Vagina (tissue), 2 donors: ENCODE measurements around the gene ZNF644. TPM values are rescaled to one million over a fixed set of nuclear protein-coding genes. Genes with fewer than 3 reads are reported as not detected.

Experiments used
- DNase-seq, 2 donors: peaks; one replicate each; pipeline ENCODE4 v3.0.0-alpha.2; 2017; ENCODE audit errors: extremely low spot score in 2 of 2
- H3K27ac ChIP-seq: fragments of 200-600 bp; sonication (generic); one replicate; pipeline ENCODE4 v1.5.1; 2019
- H3K27me3 ChIP-seq: fragments of 200-600 bp; sonication (generic); one replicate; pipeline ENCODE4 v1.5.1; 2019
- H3K36me3 ChIP-seq, 2 donors: fragments of 200-600 bp; sonication (generic); one replicate each; pipeline ENCODE4 v1.5.1; 2017 to 2019
- H3K4me1 ChIP-seq: fragments of 200-600 bp; sonication (generic); one replicate; pipeline ENCODE4 v1.5.1; 2019
- H3K4me3 ChIP-seq, 2 donors: fragments of 200-600 bp; sonication (generic); 1 replicate in 1 of 2; 2 replicates in 1 of 2; pipeline ENCODE4 v1.5.1; 2016 to 2019
- H3K9me3 ChIP-seq: fragments of 200-600 bp; sonication (generic); one replicate; pipeline ENCODE4 v1.5.1; 2019
- POLR2A ChIP-seq, 2 donors: fragments of 450-650 bp; IDR thresholded peaks; one replicate each; pipeline ENCODE4 v1.6.1; 2017; ENCODE audit warnings: antibody characterized with exemption in 2 of 2, mild to moderate bottlenecking in 2 of 2, moderate library complexity in 2 of 2
- POLR2AphosphoS5 ChIP-seq, 2 donors: sonication (generic); formaldehyde crosslinking; IDR thresholded peaks; one replicate each; pipeline ENCODE4 v1.9.0; 2017; ENCODE audit warnings: antibody characterized with exemption in 2 of 2, mild to moderate bottlenecking in 2 of 2, low read depth in 1 of 2; ENCODE audit not compliant: insufficient read depth in 1 of 2
- intact Hi-C: fragments of 100-400 bp; cut with DNase I; formaldehyde crosslinking; loops from one replicate; pipeline ENCODE4 v1.15.1; 2023
- total RNA-seq: library from RNA; depleted of rRNA; stranded (reverse); fragments of >200 nt; gene quantifications from one replicate; pipeline ENCODE4 v1.2.3, GENCODE V29; 2016
- TF ChIP-seq, protein P1 (sequence below), 3 experiments: fragments of 450-650 bp in 2 of 3; fragments of 200-600 bp in 1 of 3; sonication (generic) in 1 of 3; IDR thresholded peaks; one replicate each; pipeline ENCODE4 v1.5.1; 2017 to 2019; ENCODE audit warnings: antibody characterized with exemption in 3 of 3, mild to moderate bottlenecking in 2 of 3, moderate library complexity in 2 of 3

Gene ZNF644
- total RNA-seq, 1 donor from 2014 or later = 57.9 TPM

DNA sequence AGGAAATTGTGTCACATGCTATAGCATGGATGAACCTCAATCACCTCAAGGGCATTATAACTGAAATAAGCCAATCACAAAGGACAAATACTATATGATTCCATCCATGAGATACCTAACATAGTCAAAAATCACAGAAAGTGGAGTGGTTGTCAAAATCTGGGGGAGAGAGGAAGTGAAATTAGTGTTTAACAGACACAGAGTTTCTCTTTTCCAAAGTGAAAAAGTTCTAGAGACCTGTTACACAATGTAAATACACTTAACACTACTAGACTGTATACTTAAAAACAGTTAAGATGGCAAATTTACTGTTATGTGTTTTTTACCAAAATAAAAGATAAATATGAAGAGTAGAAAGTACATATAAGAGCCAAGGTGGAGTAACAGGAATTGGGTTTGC lies 31.8 kb downstream of the ZNF644 start:
- intact Hi-C loops = no loop called here
- no peaks in the 10 kb centered on the region for H3K9me3 ChIP-seq
- no peak for TF ChIP-seq POLR2A (IDR thresholded peaks at IDR 0.05)
- TF ChIP-seq, protein P1, sequence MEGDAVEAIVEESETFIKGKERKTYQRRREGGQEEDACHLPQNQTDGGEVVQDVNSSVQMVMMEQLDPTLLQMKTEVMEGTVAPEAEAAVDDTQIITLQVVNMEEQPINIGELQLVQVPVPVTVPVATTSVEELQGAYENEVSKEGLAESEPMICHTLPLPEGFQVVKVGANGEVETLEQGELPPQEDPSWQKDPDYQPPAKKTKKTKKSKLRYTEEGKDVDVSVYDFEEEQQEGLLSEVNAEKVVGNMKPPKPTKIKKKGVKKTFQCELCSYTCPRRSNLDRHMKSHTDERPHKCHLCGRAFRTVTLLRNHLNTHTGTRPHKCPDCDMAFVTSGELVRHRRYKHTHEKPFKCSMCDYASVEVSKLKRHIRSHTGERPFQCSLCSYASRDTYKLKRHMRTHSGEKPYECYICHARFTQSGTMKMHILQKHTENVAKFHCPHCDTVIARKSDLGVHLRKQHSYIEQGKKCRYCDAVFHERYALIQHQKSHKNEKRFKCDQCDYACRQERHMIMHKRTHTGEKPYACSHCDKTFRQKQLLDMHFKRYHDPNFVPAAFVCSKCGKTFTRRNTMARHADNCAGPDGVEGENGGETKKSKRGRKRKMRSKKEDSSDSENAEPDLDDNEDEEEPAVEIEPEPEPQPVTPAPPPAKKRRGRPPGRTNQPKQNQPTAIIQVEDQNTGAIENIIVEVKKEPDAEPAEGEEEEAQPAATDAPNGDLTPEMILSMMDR (IDR thresholded peaks at IDR 0.05) = no peak
- TF ChIP-seq POLR2AphosphoS5 (IDR thresholded peaks at IDR 0.05; ENCODE audit: insufficient read depth in 1 of 2, low read depth in 1 of 2) = no peak
- H3K27me3 ChIP-seq = no peaks in the 10 kb centered on the region
- no peak for DNase-seq
- H3K36me3 ChIP-seq = no peaks in the 10 kb centered on the region
- no peak overlapping the region for H3K4me3 ChIP-seq
- H3K4me1 ChIP-seq = peaks cover 11% of the 10 kb centered on the region
- H3K27ac ChIP-seq = no peak overlapping the region

DNA sequence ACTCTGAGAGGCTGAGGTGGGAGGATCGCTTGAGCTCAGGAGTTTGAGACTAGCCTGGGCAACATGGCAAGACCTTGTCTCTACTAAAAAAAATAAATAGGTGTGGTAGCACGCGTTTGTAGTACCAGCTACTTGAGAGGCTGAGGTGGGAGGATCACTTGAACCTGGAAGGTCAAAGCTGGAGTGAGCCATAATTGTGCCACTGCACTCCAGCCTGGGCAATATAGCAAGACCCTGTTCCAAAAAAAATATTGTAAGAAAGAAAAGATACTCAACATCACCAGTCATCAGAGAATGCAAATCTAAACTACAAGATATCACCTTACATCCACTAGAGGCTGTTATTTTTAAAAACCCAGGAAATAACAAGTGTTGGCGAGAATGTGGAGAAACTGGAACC lies 32.5 kb downstream of the ZNF644 start:
- no peak overlapping the region for H3K27ac ChIP-seq

DNA sequence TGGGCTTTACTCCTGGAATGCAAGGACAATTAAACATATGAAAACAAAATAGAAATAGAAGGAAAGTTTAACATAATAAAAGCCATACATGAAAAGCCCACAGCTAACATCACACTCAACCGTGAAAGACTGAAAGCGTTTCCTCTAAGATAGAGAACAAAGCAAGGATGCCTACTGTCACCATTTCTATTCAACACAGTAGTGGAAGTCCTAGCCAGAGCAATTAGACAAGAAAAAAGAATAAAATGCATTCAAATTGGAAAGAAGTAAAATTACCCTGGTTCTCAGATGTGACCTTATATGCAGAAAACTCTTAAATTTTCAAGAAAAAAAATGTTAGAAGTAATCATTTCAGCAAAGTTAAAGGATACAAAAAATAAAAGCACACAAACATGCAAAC lies 34.0 kb downstream of the ZNF644 start:
- TF ChIP-seq, protein P1 (IDR thresholded peaks at IDR 0.05) = no peak
- no peak for TF ChIP-seq POLR2AphosphoS5 (IDR thresholded peaks at IDR 0.05; ENCODE audit: insufficient read depth in 1 of 2, low read depth in 1 of 2)
- TF ChIP-seq POLR2A (IDR thresholded peaks at IDR 0.05) = no peak
- no peaks in the 10 kb centered on the region for H3K36me3 ChIP-seq
- intact Hi-C loops = no loop called here

More for the DNA sequence above, 32.5 kb downstream of the ZNF644 start:
- no peaks in the 10 kb centered on the region for H3K27me3 ChIP-seq
- no peak overlapping the region for H3K4me3 ChIP-seq
- H3K9me3 ChIP-seq = no peaks in the 10 kb centered on the region
- TF ChIP-seq POLR2A (IDR thresholded peaks at IDR 0.05) (no peak), POLR2AphosphoS5 (IDR thresholded peaks at IDR 0.05; ENCODE audit: insufficient read depth in 1 of 2, low read depth in 1 of 2) (no peak)
- TF ChIP-seq, protein P1 (IDR thresholded peaks at IDR 0.05) = no peak
- no peaks in the 10 kb centered on the region for H3K36me3 ChIP-seq
- intact Hi-C loops = no loop called here
- no peak for DNase-seq
- peaks cover 11% of the 10 kb centered on the region for H3K4me1 ChIP-seq

DNA sequence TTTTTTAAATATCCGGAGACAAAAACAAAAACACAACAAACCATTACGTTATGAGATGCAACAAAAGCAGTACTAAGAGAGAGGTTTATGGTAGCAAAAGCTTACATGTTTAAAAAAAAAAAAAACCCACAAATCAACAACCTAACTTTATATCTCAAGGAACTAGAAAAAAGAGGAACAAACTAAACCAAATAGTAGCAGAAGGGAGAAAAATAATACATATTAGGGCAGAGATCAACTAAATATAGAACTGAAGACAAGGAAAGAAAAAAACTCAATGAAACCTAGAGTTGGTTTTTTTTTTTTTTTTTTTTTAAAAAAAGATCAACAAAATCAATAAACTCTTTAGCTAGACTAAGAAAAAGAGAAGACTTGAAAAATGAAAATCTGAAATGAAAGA lies 34.9 kb downstream of the ZNF644 start:
- H3K27me3 ChIP-seq = no peaks in the 10 kb centered on the region
- H3K36me3 ChIP-seq = no peaks in the 10 kb centered on the region
- TF ChIP-seq, protein P1 (IDR thresholded peaks at IDR 0.05) = no peak
- TF ChIP-seq POLR2AphosphoS5 (IDR thresholded peaks at IDR 0.05; ENCODE audit: insufficient read depth in 1 of 2, low read depth in 1 of 2) (no peak), POLR2A (IDR thresholded peaks at IDR 0.05) (no peak)
- no peak overlapping the region for H3K27ac ChIP-seq
- intact Hi-C loops = no loop called here
- DNase-seq = no peak
- no peaks in the 10 kb centered on the region for H3K9me3 ChIP-seq
- H3K4me1 ChIP-seq = peaks cover 5% of the 10 kb centered on the region
- no peak overlapping the region for H3K4me3 ChIP-seq

More for the DNA sequence above, 34.0 kb downstream of the ZNF644 start:
- no peaks in the 10 kb centered on the region for H3K9me3 ChIP-seq
- DNase-seq = no peak
- peaks cover 9% of the 10 kb centered on the region for H3K4me1 ChIP-seq
- no peak overlapping the region for H3K4me3 ChIP-seq
- no peak overlapping the region for H3K27ac ChIP-seq
- no peaks in the 10 kb centered on the region for H3K27me3 ChIP-seq

DNA sequence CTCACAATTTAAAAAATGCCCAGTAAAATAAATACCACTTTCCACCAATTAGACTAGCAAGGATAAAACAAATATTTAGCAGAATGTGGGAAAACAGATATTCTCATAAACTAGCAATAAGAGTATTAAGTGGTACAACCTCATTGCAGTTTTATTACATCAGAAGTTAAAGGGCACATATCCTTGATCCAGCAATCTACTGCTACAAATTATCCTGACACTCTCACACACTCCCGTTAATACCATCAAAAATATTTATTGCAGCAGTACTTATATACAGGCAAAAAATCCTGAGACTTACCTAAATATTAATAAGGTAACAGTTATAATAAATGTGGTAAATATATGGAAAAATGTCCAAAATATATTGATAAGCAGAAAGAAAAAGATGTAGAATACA lies 44.3 kb downstream of the ZNF644 start:
- TF ChIP-seq, protein P1 (IDR thresholded peaks at IDR 0.05) = no peak
- no peak for TF ChIP-seq POLR2A (IDR thresholded peaks at IDR 0.05)
- TF ChIP-seq POLR2AphosphoS5 (IDR thresholded peaks at IDR 0.05; ENCODE audit: insufficient read depth in 1 of 2, low read depth in 1 of 2) = no peak
- Histone ChIP-seq H3K27me3 (no peaks in the 10 kb centered on the region), H3K4me1 (peaks cover 17% of the 10 kb centered on the region), H3K36me3 (no peaks in the 10 kb centered on the region), H3K27ac (no peak overlapping the region), H3K9me3 (no peaks in the 10 kb centered on the region), H3K4me3 (no peak overlapping the region)
- DNase-seq = no peak
- intact Hi-C loops = no loop called here
